22Rv1 (cell line): ENCODE measurements around the gene FIGNL2.
"Not testable (repeated sequence)": the region's sequence is repeated elsewhere in the genome, so short reads cannot be mapped to it uniquely, and the experiment has no call there.

Source experiments
- H3K27ac ChIP-seq: fragments of 450-650 bp; 2 replicates; pipeline ENCODE4 v1.5.1; 2017
- ZFX ChIP-seq: fragments of 450-650 bp; IDR thresholded peaks from 2 replicates; pipeline ENCODE4 v1.6.1; 2017; ENCODE audit warnings: antibody characterized with exemption, borderline replicate concordance
- TF ChIP-seq, protein P1 (sequence below): fragments of 450-650 bp; IDR thresholded peaks from 2 replicates; pipeline ENCODE4 v1.5.1; 2017; ENCODE audit warnings: mild to moderate bottlenecking

FIGNL2 gene

DNA sequence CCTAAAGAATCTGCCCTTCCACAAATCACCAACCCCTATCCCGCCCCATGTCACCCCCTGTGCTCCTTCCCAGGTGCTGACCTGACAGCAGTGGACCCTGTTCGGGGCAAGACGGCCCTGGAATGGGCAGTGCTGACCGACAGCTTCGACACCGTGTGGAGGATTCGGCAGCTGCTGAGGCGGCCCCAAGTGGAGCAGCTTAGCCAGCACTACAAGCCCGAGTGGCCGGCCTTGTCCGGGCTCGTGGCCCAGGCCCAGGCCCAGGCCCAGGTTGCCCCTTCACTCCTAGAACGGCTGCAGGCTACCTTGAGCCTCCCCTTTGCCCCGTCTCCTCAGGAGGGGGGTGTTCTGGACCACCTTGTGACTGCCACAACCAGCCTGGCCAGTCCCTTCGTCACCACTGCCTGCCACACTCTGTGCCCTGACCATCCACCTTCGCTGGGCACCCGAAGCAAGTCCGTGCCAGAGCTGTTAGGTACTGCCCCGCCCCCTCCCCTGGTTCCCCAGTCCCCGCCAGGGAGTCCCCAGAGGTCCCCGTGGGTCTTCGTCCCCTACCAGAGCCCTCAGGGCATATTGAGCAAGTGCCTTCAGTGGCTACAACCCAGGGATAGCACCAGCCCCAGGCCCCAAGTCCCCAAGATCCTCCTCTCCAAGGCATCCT lies 42.1 kb upstream of the FIGNL2 start:
- TF ChIP-seq, protein P1, sequence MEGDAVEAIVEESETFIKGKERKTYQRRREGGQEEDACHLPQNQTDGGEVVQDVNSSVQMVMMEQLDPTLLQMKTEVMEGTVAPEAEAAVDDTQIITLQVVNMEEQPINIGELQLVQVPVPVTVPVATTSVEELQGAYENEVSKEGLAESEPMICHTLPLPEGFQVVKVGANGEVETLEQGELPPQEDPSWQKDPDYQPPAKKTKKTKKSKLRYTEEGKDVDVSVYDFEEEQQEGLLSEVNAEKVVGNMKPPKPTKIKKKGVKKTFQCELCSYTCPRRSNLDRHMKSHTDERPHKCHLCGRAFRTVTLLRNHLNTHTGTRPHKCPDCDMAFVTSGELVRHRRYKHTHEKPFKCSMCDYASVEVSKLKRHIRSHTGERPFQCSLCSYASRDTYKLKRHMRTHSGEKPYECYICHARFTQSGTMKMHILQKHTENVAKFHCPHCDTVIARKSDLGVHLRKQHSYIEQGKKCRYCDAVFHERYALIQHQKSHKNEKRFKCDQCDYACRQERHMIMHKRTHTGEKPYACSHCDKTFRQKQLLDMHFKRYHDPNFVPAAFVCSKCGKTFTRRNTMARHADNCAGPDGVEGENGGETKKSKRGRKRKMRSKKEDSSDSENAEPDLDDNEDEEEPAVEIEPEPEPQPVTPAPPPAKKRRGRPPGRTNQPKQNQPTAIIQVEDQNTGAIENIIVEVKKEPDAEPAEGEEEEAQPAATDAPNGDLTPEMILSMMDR: no peak
- TF ChIP-seq ZFX: no peak
- H3K27ac ChIP-seq: no peak overlapping the region

DNA sequence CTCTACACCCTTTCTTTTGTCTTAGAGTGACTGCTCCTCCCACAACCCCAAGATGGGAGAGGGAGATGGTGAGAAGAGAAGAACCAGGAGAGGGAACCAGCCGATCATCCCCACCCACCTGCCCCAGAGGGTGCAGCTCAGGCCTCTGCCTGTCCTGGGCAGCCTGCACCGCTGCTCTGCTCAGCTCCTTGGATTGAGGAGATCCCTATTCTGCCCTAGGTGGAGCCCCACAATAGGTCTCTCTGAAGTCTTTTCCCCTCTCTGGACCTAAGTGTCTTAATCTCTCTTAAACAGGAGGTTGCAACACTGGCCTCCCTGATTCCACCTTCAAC lies 41.6 kb upstream of the FIGNL2 start:
- H3K27ac ChIP-seq: no peak overlapping the region
- TF ChIP-seq, protein P1: no peak
- TF ChIP-seq ZFX: no peak

DNA sequence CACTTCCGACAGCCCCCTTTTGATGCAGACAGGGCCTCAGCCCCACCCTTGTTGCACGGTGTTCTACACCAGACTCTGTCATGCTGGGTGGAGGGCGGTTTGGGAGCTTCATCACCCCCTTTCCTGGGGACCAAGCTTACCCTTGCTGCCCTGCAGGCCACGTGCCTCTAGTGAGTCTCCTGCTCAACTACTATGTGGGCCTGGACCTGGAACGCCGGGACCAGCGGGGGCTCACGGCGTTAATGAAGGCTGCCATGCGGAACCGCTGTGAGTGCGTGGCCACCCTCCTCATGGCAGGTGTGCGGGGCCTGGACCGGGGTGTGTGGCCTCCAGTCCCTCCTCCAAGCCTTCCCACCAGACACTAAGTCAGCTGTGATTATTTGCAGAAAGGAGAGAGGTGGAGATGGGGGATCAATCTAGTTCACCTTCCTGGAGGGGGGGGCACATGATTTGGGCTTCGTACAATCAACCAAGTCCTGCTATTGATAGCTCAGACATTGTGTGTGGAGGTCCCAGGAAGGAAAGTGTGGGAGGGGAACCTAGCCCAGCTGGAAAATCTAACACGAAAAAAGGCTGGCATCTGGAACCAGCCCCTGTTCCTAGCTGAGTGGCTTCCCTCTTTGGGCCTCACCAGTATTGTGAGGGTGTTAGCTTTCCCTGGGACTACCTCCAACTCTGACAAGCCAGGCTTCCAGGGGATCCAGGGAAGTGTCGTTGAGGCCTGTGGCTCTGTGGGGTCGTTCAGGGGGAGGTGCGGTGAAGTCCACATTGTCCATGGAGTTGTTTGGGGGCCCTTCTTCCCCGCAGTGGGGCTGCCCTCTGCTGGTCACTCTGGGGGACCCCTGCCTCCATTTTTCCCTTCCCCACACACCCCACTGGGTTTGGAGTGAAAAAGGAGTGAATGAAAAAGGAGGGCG lies 41.0 kb upstream of the FIGNL2 start:
- no peak overlapping the region for H3K27ac ChIP-seq
- TF ChIP-seq, protein P1: no peak; the same call in 1 of the 2 replicates
- TF ChIP-seq ZFX: no peak

DNA sequence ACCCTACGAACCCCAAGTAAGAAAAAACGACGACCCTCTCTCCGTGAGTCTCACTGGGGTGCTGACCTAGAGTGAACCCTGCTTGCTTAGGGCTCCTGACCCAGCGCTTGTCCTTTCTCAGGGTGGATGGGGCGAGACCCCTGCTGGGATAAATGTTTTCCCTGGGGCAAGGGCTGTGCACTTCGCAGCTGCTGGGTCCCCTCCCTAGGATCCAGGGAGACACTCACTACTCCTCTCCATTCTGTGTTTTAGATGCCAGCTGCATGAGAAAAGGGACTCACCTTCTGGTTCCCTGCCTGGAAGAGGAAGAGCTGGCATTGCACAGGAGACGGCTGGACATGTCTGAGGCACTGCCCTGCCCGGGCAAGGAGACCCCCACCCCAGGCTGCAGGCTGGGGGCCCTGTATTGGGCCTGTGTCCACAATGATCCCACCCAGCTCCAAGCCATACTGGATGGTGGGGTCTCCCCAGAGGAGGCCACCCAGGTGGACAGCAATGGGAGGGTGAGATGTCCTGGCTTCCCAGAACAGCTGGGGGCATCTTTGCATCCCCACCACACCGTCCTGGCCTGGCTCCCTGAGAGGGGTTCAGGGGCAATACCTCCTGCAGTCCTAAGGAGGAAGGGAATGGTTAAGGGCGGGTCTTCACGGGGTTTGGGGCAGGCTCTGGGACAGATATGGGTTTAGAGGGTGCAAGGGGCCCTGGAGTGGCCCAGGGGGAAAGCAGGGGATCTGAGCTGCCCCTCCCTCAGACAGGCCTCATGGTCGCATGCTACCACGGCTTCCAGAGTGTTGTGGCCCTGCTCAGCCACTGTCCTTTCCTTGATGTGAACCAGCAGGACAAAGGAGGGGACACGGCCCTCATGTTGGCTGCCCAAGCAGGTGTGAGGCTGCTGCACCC lies 40.0 kb upstream of the FIGNL2 start:
- no peak overlapping the region for H3K27ac ChIP-seq
- TF ChIP-seq, protein P1: no peak
- TF ChIP-seq ZFX: no peak

DNA sequence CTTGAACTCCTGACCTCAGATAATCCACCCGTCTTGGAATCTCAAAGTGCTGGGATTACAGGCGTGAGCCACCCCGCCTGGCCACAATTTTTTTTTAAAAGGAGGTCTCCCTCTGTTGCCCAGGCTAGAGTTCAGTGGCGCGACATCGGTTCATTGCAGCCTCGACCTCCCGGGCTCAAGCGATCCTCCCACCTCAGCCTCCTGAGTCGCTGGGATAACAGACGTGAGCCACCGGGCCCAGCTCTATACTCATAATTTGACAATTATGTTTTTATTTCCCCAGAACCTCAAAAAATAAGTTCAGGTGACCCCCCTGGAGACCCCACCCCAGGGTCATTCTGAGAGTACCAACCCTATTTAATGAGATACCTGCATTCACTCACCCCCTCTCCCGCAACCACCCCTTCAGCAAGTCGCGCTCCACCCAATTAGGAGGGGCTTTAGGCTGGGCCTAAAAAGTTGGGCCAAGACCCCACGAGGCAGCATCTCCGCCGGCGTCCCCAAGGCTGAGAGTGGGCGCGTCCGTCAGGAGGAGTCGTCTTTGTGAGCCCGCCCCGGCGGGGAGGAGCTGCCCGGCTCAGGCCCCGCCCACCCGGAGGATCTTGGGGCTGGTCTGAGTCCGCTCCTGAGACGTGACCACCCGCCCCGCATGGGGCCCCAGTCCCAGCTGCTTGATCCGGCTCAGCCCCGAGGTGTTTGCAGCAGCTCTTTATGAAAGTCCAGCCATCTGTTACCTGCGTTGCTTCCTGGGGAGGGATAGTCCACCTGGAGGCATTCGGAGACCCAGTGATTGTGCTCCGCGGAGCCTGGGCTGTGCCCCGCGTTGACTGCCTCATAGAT lies 39.2 kb upstream of the FIGNL2 start, which contains the start of gene ANKRD33:
Gene ANKRD33, plus strand, starts transcription at position 628 of the 840 bp plus-strand sequence. Its CDS starts 84 bp downstream, at position 712.
- no peak within 1 kb of the TSS for H3K27ac ChIP-seq
- no peak for TF ChIP-seq ZFX
- TF ChIP-seq, protein P1: no peak

DNA sequence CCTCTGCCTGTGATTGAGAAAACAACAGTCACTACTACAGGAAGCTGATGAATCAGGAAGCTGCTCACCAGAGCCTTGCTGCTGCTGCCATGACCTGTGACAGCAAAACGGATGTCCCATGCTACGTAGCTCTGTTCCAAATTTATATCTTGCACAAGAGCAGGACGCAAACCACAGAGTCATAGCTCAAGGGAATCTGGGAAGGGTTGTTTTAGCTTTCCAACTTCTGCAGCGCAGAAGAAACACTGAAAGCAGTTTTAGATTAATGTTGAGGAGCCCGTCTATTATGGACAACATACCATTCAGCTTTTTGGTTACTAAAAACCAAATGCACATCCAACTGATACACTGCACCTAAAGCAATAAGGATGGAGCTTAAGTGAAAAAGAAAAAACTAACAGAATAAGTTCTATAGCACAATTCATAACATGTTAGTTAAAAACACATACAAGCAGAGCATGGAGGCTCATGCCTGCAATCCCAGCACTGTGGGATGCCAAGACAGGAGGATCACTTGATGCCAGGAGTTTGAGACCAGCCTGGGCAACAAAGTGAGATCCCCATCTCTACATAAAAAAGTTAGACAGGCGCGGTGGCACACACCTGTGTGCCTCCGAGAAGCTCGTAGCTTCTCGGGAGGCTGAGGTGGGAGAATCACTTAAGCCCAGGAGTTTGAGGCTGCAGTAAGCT lies 37.6 kb upstream of the FIGNL2 start:
- no peak overlapping the region for H3K27ac ChIP-seq
- TF ChIP-seq, protein P1: no peak
- TF ChIP-seq ZFX: no peak

DNA sequence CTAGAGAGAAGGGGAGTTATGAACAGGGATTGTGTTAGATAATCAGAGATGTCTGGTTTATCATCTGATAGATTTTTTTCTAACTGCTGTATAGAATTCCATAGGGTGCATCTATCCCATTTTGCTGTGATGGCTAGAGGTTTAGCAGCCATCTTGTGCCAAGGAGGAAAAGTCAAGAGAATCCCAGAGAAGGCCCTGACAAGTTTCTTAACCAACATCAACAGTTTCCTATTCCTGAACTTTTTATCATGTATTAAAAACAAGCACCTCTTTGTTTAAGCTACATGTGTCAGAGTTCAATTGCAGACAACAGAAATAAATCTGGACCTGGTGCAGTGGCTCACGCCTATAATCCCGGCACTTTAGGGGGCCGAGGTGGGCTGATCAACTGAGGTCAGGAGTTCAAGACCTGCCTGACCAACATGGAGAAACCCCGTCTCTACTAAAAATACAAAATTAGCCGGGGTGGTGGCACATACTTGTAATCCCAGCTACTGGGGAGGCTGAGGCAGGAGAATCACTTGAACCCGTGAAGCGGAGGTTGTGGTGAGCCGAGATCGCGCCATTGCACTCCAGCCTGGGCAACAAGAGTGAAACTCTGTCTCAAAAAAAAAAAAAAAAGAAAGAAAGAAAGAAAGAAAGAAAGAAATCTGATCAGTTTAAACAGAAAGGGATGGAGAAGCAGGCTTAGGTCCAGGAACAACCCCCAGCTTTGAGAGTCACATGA lies 36.9 kb upstream of the FIGNL2 start:
- not testable (repeated sequence) for H3K27ac ChIP-seq
